Thyroid gland (tissue), 4 donors: ENCODE measurements around the gene GRIK5.

Experiments
- POLR2A ChIP-seq, 2 donors: fragments of 450-650 bp; IDR thresholded peaks; one replicate each; pipeline ENCODE4 v1.6.1; 2017; ENCODE audit warnings: antibody characterized with exemption in 2 of 2, mild to moderate bottlenecking in 2 of 2, moderate library complexity in 1 of 2
- TF ChIP-seq, protein P1 (sequence below), 6 experiments: fragments of 200-600 bp in 3 of 6; fragments of 450-650 bp in 3 of 6; sonication (generic) in 3 of 6; IDR thresholded peaks; one replicate each; pipeline ENCODE4 v1.5.1; 2016 to 2019; ENCODE audit warnings: antibody characterized with exemption in 6 of 6, mild to moderate bottlenecking in 2 of 6, inconsistent platforms in 1 of 6, moderate library complexity in 1 of 6

GRCh38 chr19:42095142-42095813 is 25.3 kb upstream of the GRIK5 start:
- TF ChIP-seq, protein P1, sequence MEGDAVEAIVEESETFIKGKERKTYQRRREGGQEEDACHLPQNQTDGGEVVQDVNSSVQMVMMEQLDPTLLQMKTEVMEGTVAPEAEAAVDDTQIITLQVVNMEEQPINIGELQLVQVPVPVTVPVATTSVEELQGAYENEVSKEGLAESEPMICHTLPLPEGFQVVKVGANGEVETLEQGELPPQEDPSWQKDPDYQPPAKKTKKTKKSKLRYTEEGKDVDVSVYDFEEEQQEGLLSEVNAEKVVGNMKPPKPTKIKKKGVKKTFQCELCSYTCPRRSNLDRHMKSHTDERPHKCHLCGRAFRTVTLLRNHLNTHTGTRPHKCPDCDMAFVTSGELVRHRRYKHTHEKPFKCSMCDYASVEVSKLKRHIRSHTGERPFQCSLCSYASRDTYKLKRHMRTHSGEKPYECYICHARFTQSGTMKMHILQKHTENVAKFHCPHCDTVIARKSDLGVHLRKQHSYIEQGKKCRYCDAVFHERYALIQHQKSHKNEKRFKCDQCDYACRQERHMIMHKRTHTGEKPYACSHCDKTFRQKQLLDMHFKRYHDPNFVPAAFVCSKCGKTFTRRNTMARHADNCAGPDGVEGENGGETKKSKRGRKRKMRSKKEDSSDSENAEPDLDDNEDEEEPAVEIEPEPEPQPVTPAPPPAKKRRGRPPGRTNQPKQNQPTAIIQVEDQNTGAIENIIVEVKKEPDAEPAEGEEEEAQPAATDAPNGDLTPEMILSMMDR (IDR thresholded peaks at IDR 0.05): no peak
- no peak for TF ChIP-seq POLR2A (IDR thresholded peaks at IDR 0.05)
